GM18508 (cell line): Measurements from ENCODE around the gene MREG.
A peak's percentile ranks its signal among the peaks of the same experiment; 100 is the strongest.
"Not testable (repeated sequence)": the region's sequence is repeated elsewhere in the genome, so short reads cannot be mapped to it uniquely, and the experiment has no call there.

Experiments
- ATAC-seq: cut with Tn5 transposase; IDR thresholded peaks from one replicate; pipeline ENCODE4 v1.9.1; 2021; ENCODE audit warnings: moderate number of reproducible peaks; ENCODE audit not compliant: insufficient read depth, unreplicated experiment

Gene MREG

GRCh38 chr2:215997219-215997618 lies 16.1 kb downstream of the MREG start:
- no peak for ATAC-seq

- no peak for ATAC-seq
Observed at GRCh38 chr2:215994911-215995310, 18.4 kb downstream of the MREG start.

GRCh38 chr2:215988556-215989207 lies 24.7 kb downstream of the MREG start:
- ATAC-seq, result not testable (repeated sequence)

GRCh38 chr2:215985257-215985656 lies 28.1 kb downstream of the MREG start:
- no peak for ATAC-seq

GRCh38 chr2:215984661-215985060 lies 28.7 kb downstream of the MREG start:
- no peak for ATAC-seq

GRCh38 chr2:215983581-215984351 lies 29.6 kb downstream of the MREG start:
- ATAC-seq, result no peak

- peak; percentile 43 for ATAC-seq
Observed at GRCh38 chr2:215982465-215982875, 30.9 kb downstream of the MREG start.

GRCh38 chr2:215981115-215981514 lies 32.2 kb downstream of the MREG start:
- no peak for ATAC-seq

GRCh38 chr2:215979620-215980019 lies 33.7 kb downstream of the MREG start:
- no peak for ATAC-seq

GRCh38 chr2:215974700-215975429 lies 38.5 kb downstream of the MREG start:
- ATAC-seq, result no peak

GRCh38 chr2:215973954-215974699 lies 39.2 kb downstream of the MREG start:
- no peak for ATAC-seq

- no peak for ATAC-seq
Observed at GRCh38 chr2:215973145-215973792, 40.1 kb downstream of the MREG start.

GRCh38 chr2:215971671-215972070 lies 41.7 kb downstream of the MREG start:
- ATAC-seq, result no peak

- not testable (repeated sequence) for ATAC-seq
Observed at GRCh38 chr2:215970894-215971293, 42.5 kb downstream of the MREG start.

- ATAC-seq, result no peak
Observed at GRCh38 chr2:215970425-215970824, 42.9 kb downstream of the MREG start.

GRCh38 chr2:215969131-215969841 lies 44.1 kb downstream of the MREG start:
- ATAC-seq, result no peak

- ATAC-seq, result no peak
Observed at GRCh38 chr2:215968499-215968898, 44.9 kb downstream of the MREG start.

GRCh38 chr2:215967590-215968378 lies 45.6 kb downstream of the MREG start:
- no peak for ATAC-seq

- no peak for ATAC-seq
Observed at GRCh38 chr2:215966951-215967350, 46.4 kb downstream of the MREG start.
